Stomach (tissue), 9 donors: Measurements from ENCODE around the gene COX14. TPM values are rescaled to one million over a fixed set of nuclear protein-coding genes. Genes with fewer than 3 reads are reported as not detected.

Experiments
- DNase-seq, 2 donors: peaks; one replicate each; pipeline versions ENCODE4 v3.0.0 to v3.0.0-alpha.2; 2013 to 2019
- H3K27ac ChIP-seq, 5 donors: fragments of 200-600 bp in 4 of 5; sonication (generic) in 4 of 5; one replicate each; pipeline ENCODE4 v1.5.1; 2013 to 2019; ENCODE audit warnings: mild to moderate bottlenecking in 1 of 5, moderate library complexity in 1 of 5
- H3K27me3 ChIP-seq, 3 donors: fragments of 200-600 bp; sonication (generic); one replicate each; pipeline ENCODE4 v1.5.1; 2017 to 2019; ENCODE audit warnings: mixed run types in 1 of 3
- H3K36me3 ChIP-seq, 4 donors: fragments of 200-600 bp; sonication (generic); 1 replicate in 3 of 4; 2 replicates in 1 of 4; pipeline ENCODE4 v1.5.1; 2016 to 2019
- H3K4me1 ChIP-seq, 4 donors: fragments of 200-600 bp; sonication (generic); one replicate each; pipeline ENCODE4 v1.5.1; 2016 to 2019
- H3K4me3 ChIP-seq, 4 donors: fragments of 200-600 bp; sonication (generic) in 3 of 4; one replicate each; pipeline ENCODE4 v1.5.1; 2016 to 2019; ENCODE audit warnings: mild to moderate bottlenecking in 1 of 4
- H3K9me3 ChIP-seq, 4 donors: fragments of 200-600 bp; sonication (generic); one replicate each; pipeline ENCODE4 v1.5.1; 2016 to 2019
- CTCF ChIP-seq, 7 experiments: fragments of 450-650 bp in 4 of 7; fragments of 200-600 bp in 3 of 7; sonication (generic) in 3 of 7; IDR thresholded peaks; one replicate each; pipeline ENCODE4 v1.5.1; 2016 to 2019; ENCODE audit warnings: antibody characterized with exemption in 7 of 7, control low read depth in 2 of 7, mild to moderate bottlenecking in 1 of 7
- EP300 ChIP-seq: sonication (generic); formaldehyde crosslinking; IDR thresholded peaks from one replicate; pipeline ENCODE4 v1.6.1; 2017; ENCODE audit warnings: antibody characterized with exemption
- POLR2A ChIP-seq, 4 donors: fragments of 450-650 bp; IDR thresholded peaks; one replicate each; pipeline ENCODE4 v1.6.1; 2016; ENCODE audit warnings: antibody characterized with exemption in 4 of 4, control low read depth in 2 of 4, mild to moderate bottlenecking in 1 of 4, moderate library complexity in 1 of 4
- POLR2AphosphoS5 ChIP-seq, 3 donors: sonication (generic); formaldehyde crosslinking; IDR thresholded peaks; one replicate each; pipeline ENCODE4 v1.6.1; 2016; ENCODE audit warnings: antibody characterized with exemption in 3 of 3
- WGBS, 5 donors: extraction: QIAGEN DNeasy Blood & Tissue Kit in 3 of 5; methylation state at CpG; one replicate each; pipeline versions ENCODE4 v1.1.5 to v1.1.7; 2013 to 2018; 5-methylcytosine and 5-hydroxymethylcytosine counted together
- intact Hi-C: fragments of 100-400 bp; cut with DNase I; formaldehyde crosslinking; loops from one replicate; pipeline ENCODE4 v1.15.1; 2023; ENCODE audit warnings: low total_unique reads
- polyA plus RNA-seq, 3 donors: library from polyadenylated mRNA; stranded (reverse); fragments of 200-250 nt; gene quantifications; one replicate each; pipeline ENCODE4 v1.2.3, GENCODE V29; 2013
- total RNA-seq, 5 donors: library from RNA; depleted of rRNA; stranded (reverse); fragments of >200 nt; gene quantifications; one replicate each; pipeline versions ENCODE4 v1.1.0 to v1.2.3, GENCODE V29; 2014 to 2016
- donor health status: healthy with polysubstance abuse.
- donor health status: Bipolar disorder and iron deficiency.
- donor health status: healthy.

Gene COX14
- total and polyA plus RNA-seq, 8 donors, result 9.8 to 153 (median 77.3) TPM

- Histone ChIP-seq H3K9me3 (no peaks in the 10 kb centered on the region), H3K27ac (no peak overlapping the region), H3K4me3 (no peak overlapping the region), H3K27me3 (no peaks in the 10 kb centered on the region), H3K4me1 (peaks cover 0 to 16% (median 8%) of the 10 kb centered on the region in 4 donors), H3K36me3 (peaks cover 25 to 94% (median 87%) of the 10 kb centered on the region in 4 donors)
- 63 to 71% (median 67%) methylated on average over 2 of the region's 2 CpGs for WGBS, 5 donors
- intact Hi-C loops, result no loop called here
- TF ChIP-seq POLR2A (IDR thresholded peaks at IDR 0.05) (no peak), POLR2AphosphoS5 (IDR thresholded peaks at IDR 0.05) (no peak), EP300 (no peak), CTCF (IDR thresholded peaks at IDR 0.05) (no peak)
- DNase-seq, result no peak
Observed at GRCh38 chr12:50127546-50127945, 15.5 kb downstream of the COX14 start.

GRCh38 chr12:50129290-50129689 lies 17.3 kb downstream of the COX14 start:
- no peak overlapping the region for H3K4me3 ChIP-seq
- H3K4me1 ChIP-seq, result peaks cover 0 to 20% (median 8%) of the 10 kb centered on the region in 4 donors
- intact Hi-C loops, result no loop called here
- H3K36me3 ChIP-seq, result peaks cover 33 to 97% (median 89%) of the 10 kb centered on the region in 4 donors
- TF ChIP-seq POLR2AphosphoS5 (IDR thresholded peaks at IDR 0.05), result no peak
- no peak for TF ChIP-seq POLR2A (IDR thresholded peaks at IDR 0.05)
- TF ChIP-seq EP300, result no peak
- TF ChIP-seq CTCF (IDR thresholded peaks at IDR 0.05), result no peak
- WGBS, 5 donors, result 78 to 95% (median 88%) methylated on average over 4 of the region's 4 CpGs
- no peaks in the 10 kb centered on the region for H3K27me3 ChIP-seq
- H3K9me3 ChIP-seq, result no peaks in the 10 kb centered on the region
- no peak overlapping the region for H3K27ac ChIP-seq
- no peak for DNase-seq

GRCh38 chr12:50132505-50133135 lies 20.6 kb downstream of the COX14 start:
- H3K27ac ChIP-seq, result no peak overlapping the region
- H3K36me3 ChIP-seq, result peaks cover 32 to 96% (median 89%) of the 10 kb centered on the region in 4 donors
- DNase-seq, result no peak
- TF ChIP-seq EP300 (no peak), CTCF (IDR thresholded peaks at IDR 0.05) (peak in 3 of 7 experiments; percentile 34 to 57 (median 36)), POLR2A (IDR thresholded peaks at IDR 0.05) (no peak)
- H3K4me3 ChIP-seq, result no peak overlapping the region
- H3K27me3 ChIP-seq, result no peaks in the 10 kb centered on the region
- intact Hi-C loops, result no loop called here
- peaks cover 0 to 13% (median 2%) of the 10 kb centered on the region in 4 donors for H3K4me1 ChIP-seq
- 60 to 90% (median 66%) methylated on average over 2 of the region's 2 CpGs for WGBS, 5 donors
- no peaks in the 10 kb centered on the region for H3K9me3 ChIP-seq

GRCh38 chr12:50142993-50143392 lies 31.0 kb downstream of the COX14 start:
- no peak for DNase-seq
- TF ChIP-seq POLR2A (IDR thresholded peaks at IDR 0.05) (no peak), EP300 (no peak), CTCF (IDR thresholded peaks at IDR 0.05) (no peak), POLR2AphosphoS5 (IDR thresholded peaks at IDR 0.05) (no peak)
- 73 to 84% (median 80%) methylated on average over 8 of the region's 8 CpGs for WGBS, 5 donors
- H3K27ac ChIP-seq, result no peak overlapping the region
- H3K27me3 ChIP-seq, result no peaks in the 10 kb centered on the region
- intact Hi-C loops, result no loop called here
- H3K36me3 ChIP-seq, result peaks cover 3 to 54% (median 46%) of the 10 kb centered on the region in 4 donors
- H3K9me3 ChIP-seq, result no peaks in the 10 kb centered on the region
- H3K4me3 ChIP-seq, result no peak overlapping the region
- H3K4me1 ChIP-seq, result peaks cover 0 to 13% (median 5%) of the 10 kb centered on the region in 4 donors
